ENCODE results near the gene GSN. TPM values are rescaled to one million over a fixed set of nuclear protein-coding genes. Genes with fewer than 3 reads are reported as not detected.

The GSN gene
- total and polyA plus RNA-seq, 2 of the 13 experiments (the other 11 are each of a cell fraction or from before 2014, with no cell fraction given), result 294 to 307 TPM

DNA sequence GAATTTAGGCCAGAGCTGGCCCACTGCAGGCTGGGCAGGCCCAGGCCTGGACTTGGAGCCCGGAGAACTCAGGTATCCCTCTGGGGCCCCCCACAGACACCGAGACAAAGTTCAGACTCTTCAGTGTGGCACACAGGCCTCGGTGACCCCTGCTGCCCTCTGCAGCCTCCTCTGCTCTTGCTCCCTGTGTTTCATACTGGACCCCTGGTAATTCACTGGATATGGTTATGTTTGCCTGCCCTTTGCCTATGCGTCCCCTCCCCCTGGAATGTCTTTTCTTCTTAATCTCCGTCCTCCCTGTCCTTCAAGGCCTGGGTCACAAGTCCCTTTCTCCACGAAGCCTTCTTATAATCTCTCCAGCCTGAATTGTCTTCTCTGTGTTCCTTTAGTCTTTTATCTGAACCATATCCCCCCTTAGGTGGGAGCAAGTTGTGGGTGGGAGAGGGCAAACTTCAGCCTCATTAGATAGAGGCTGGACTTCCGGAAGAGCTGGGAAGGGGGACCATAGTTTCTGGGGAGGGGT lies 30.1 kb downstream of the GSN start (continued):
- TF ChIP-seq ZNF816 (CRISPR knock-in tag; IDR thresholded peaks at IDR 0.05; ENCODE audit: borderline replicate concordance) (no peak; the same call in 1 of the 2 replicates), IKZF1 (IDR thresholded peaks at IDR 0.05) (no peak), FOXA1 (IDR thresholded peaks at IDR 0.05) (no peak), FOXA1 (CRISPR knock-in tag; IDR thresholded peaks at IDR 0.05) (no peak; the same call in 1 of the 2 replicates), ZMAT3 (CRISPR knock-in tag; conservative IDR thresholded peaks at IDR 0.05) (0 out of 2 replicates have a peak, but pooled peaks have one; percentile 74), ZSCAN9 (CRISPR knock-in tag; IDR thresholded peaks at IDR 0.05; ENCODE audit: borderline replicate concordance) (no peak), ZNF720 (CRISPR knock-in tag; IDR thresholded peaks at IDR 0.05) (no peak), ZNF350 (CRISPR knock-in tag; IDR thresholded peaks at IDR 0.05; ENCODE audit: borderline replicate concordance, low read depth) (no peak), NFATC3 (CRISPR knock-in tag; IDR thresholded peaks at IDR 0.05) (no peak), DR1 (CRISPR knock-in tag; IDR thresholded peaks at IDR 0.05) (no peak), ZFP82 (CRISPR knock-in tag; IDR thresholded peaks at IDR 0.05; ENCODE audit: borderline replicate concordance) (no peak), TBP (CRISPR knock-in tag; IDR thresholded peaks at IDR 0.05) (no peak), ZKSCAN8 (CRISPR knock-in tag; IDR thresholded peaks at IDR 0.05; ENCODE audit: borderline replicate concordance) (no peak), CREM (IDR thresholded peaks at IDR 0.05) (peak; percentile 59; the same call in 1 of the 2 replicates), CREM (CRISPR knock-in tag; IDR thresholded peaks at IDR 0.05) (no peak), XRCC5 (optimal IDR thresholded peaks at IDR 0.05; ENCODE audit: low read length) (peak; percentile 29), MIER2 (CRISPR knock-in tag; IDR thresholded peaks at IDR 0.05) (no peak), SOX6 (IDR thresholded peaks at IDR 0.05) (no peak), SOX6 (CRISPR knock-in tag; IDR thresholded peaks at IDR 0.05) (peak; percentile 79), PLRG1 (conservative IDR thresholded peaks at IDR 0.05) (no peak), NFE2L2 (IDR thresholded peaks at IDR 0.05; ENCODE audit: low read length) (no peak)
- TF ChIP-seq, protein P1, sequence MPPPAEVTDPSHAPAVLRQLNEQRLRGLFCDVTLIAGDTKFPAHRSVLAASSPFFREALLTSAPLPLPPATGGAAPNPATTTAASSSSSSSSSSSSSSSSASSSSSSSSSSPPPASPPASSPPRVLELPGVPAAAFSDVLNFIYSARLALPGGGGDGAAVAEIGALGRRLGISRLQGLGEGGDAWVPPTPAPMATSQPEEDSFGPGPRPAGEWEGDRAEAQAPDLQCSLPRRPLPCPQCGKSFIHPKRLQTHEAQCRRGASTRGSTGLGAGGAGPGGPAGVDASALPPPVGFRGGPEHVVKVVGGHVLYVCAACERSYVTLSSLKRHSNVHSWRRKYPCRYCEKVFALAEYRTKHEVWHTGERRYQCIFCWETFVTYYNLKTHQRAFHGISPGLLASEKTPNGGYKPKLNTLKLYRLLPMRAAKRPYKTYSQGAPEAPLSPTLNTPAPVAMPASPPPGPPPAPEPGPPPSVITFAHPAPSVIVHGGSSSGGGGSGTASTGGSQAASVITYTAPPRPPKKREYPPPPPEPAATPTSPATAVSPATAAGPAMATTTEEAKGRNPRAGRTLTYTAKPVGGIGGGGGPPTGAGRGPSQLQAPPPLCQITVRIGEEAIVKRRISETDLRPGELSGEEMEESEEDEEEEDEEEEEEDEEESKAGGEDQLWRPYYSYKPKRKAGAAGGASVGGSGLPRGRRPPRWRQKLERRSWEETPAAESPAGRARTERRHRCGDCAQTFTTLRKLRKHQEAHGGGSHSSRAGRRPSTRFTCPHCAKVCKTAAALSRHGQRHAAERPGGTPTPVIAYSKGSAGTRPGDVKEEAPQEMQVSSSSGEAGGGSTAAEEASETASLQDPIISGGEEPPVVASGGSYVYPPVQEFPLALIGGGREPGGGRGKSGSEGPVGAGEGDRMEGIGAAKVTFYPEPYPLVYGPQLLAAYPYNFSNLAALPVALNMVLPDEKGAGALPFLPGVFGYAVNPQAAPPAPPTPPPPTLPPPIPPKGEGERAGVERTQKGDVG (CRISPR knock-in tag; IDR thresholded peaks at IDR 0.05; ENCODE audit: borderline replicate concordance), result no peak
- TF ChIP-seq, protein P2, sequence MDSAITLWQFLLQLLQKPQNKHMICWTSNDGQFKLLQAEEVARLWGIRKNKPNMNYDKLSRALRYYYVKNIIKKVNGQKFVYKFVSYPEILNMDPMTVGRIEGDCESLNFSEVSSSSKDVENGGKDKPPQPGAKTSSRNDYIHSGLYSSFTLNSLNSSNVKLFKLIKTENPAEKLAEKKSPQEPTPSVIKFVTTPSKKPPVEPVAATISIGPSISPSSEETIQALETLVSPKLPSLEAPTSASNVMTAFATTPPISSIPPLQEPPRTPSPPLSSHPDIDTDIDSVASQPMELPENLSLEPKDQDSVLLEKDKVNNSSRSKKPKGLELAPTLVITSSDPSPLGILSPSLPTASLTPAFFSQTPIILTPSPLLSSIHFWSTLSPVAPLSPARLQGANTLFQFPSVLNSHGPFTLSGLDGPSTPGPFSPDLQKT (CRISPR knock-in tag; IDR thresholded peaks at IDR 0.05; ENCODE audit: borderline replicate concordance), result no peak
- TF ChIP-seq, protein P3, sequence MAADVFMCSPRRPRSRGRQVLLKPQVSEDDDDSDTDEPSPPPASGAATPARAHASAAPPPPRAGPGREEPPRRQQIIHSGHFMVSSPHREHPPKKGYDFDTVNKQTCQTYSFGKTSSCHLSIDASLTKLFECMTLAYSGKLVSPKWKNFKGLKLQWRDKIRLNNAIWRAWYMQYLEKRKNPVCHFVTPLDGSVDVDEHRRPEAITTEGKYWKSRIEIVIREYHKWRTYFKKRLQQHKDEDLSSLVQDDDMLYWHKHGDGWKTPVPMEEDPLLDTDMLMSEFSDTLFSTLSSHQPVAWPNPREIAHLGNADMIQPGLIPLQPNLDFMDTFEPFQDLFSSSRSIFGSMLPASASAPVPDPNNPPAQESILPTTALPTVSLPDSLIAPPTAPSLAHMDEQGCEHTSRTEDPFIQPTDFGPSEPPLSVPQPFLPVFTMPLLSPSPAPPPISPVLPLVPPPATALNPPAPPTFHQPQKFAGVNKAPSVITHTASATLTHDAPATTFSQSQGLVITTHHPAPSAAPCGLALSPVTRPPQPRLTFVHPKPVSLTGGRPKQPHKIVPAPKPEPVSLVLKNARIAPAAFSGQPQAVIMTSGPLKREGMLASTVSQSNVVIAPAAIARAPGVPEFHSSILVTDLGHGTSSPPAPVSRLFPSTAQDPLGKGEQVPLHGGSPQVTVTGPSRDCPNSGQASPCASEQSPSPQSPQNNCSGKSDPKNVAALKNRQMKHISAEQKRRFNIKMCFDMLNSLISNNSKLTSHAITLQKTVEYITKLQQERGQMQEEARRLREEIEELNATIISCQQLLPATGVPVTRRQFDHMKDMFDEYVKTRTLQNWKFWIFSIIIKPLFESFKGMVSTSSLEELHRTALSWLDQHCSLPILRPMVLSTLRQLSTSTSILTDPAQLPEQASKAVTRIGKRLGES (CRISPR knock-in tag; IDR thresholded peaks at IDR 0.05; ENCODE audit: borderline replicate concordance), result no peak
- TF ChIP-seq, protein P4, sequence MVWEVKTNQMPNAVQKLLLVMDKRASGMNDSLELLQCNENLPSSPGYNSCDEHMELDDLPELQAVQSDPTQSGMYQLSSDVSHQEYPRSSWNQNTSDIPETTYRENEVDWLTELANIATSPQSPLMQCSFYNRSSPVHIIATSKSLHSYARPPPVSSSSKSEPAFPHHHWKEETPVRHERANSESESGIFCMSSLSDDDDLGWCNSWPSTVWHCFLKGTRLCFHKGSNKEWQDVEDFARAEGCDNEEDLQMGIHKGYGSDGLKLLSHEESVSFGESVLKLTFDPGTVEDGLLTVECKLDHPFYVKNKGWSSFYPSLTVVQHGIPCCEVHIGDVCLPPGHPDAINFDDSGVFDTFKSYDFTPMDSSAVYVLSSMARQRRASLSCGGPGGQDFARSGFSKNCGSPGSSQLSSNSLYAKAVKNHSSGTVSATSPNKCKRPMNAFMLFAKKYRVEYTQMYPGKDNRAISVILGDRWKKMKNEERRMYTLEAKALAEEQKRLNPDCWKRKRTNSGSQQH (CRISPR knock-in tag; IDR thresholded peaks at IDR 0.05; ENCODE audit: low read depth), result peak; percentile 60; the same call in 1 of the 2 replicates

Data from HepG2 (cell line).